A673 (cell line): ENCODE data around the gene CFAP410. TPM values are rescaled to one million over a fixed set of nuclear protein-coding genes. Genes with fewer than 3 reads are reported as not detected.

Experiments used
- BruUV-seq: library from RNA; stranded (reverse); fragments of 400-500 nt; replicated peaks from 2 replicates; lab custom pipeline; 2021; lab: Mats Ljungman, UMichigan
- CTCF ChIA-PET: fragments of 300-600 bp; sonication (Branson Sonifier 250); formaldehyde crosslinking; loops from one replicate; lab custom pipeline; 2022; ENCODE audit warnings: antibody characterized with exemption; lab: Charles Lee
- POLR2A ChIA-PET: fragments of 300-600 bp; sonication (Branson Sonifier 250); formaldehyde crosslinking; loops from one replicate; lab custom pipeline; 2022; ENCODE audit warnings: antibody characterized with exemption; ENCODE audit not compliant: low non-redundant PET; lab: Charles Lee
- DNase-seq: peaks from one replicate; pipeline ENCODE4 v3.0.0-alpha.2; 2015; ENCODE audit warnings: low spot score
- H3K27ac ChIP-seq: fragments of 200-600 bp; sonication (generic); 2 replicates; pipeline ENCODE4 v1.5.1; 2016; ENCODE audit warnings: mixed run types, low read depth, mild to moderate bottlenecking, mixed read lengths, antibody characterized with exemption, low read length; ENCODE audit not compliant: poor library complexity, severe bottlenecking
- H3K27me3 ChIP-seq: fragments of 200-600 bp; sonication (generic); replicated peaks from 2 replicates; pipeline ENCODE4 v1.6.1; 2017; ENCODE audit warnings: mixed run types, low read depth, mild to moderate bottlenecking, mixed read lengths, antibody characterized with exemption, low read length; ENCODE audit not compliant: insufficient read depth, poor library complexity
- H3K36me3 ChIP-seq: fragments of 200-600 bp; sonication (generic); 2 replicates; pipeline ENCODE4 v1.6.1; 2016; ENCODE audit warnings: mixed run types, mild to moderate bottlenecking, mixed read lengths, antibody characterized with exemption, low read length; ENCODE audit not compliant: insufficient read depth, poor library complexity, severe bottlenecking
- H3K4me1 ChIP-seq: fragments of 200-600 bp; sonication (generic); 2 replicates; pipeline ENCODE4 v1.6.1; 2017; ENCODE audit warnings: mixed run types, mild to moderate bottlenecking, mixed read lengths, antibody characterized with exemption, low read length; ENCODE audit not compliant: insufficient read depth, poor library complexity, severe bottlenecking
- H3K4me3 ChIP-seq: fragments of 200-600 bp; sonication (generic); 2 replicates; pipeline ENCODE4 v1.5.1; 2016; ENCODE audit warnings: low read depth, mixed run types, mild to moderate bottlenecking, mixed read lengths, low read length; ENCODE audit not compliant: poor library complexity, severe bottlenecking
- H3K9me3 ChIP-seq: fragments of 200-600 bp; sonication (generic); 2 replicates; pipeline ENCODE4 v1.6.1; 2016; ENCODE audit warnings: mixed run types, low read depth, mild to moderate bottlenecking, mixed read lengths, antibody characterized with exemption, low read length; ENCODE audit not compliant: poor library complexity, severe bottlenecking
- CTCF ChIP-seq: fragments of 300-800, 200-600 bp; sonication (generic); conservative IDR thresholded peaks from 2 replicates; pipeline ENCODE4 v1.5.1; 2017; ENCODE audit warnings: low read depth, mild to moderate bottlenecking, antibody characterized with exemption, low read length, moderate library complexity, mixed read lengths
- EZH2 ChIP-seq: fragments of 200-600 bp; sonication (generic); IDR thresholded peaks from 2 replicates; pipeline ENCODE4 v1.6.1; 2017; ENCODE audit warnings: borderline replicate concordance, low read depth, mild to moderate bottlenecking, mixed read lengths, antibody characterized with exemption, low read length; ENCODE audit not compliant: poor library complexity, severe bottlenecking
- intact Hi-C: fragments of 100-400 bp; cut with micrococcal nuclease; formaldehyde crosslinking; loops from one replicate; pipeline ENCODE4 v1.10.0; 2022; ENCODE audit not compliant: unreplicated experiment
- total RNA-seq: library from RNA; stranded (reverse); gene quantifications from 2 replicates; pipeline ENCODE4 v1.2.3, GENCODE V29; 2021

The CFAP410 gene
- total RNA-seq, 1 experiment from 2014 or later, result 14.0 TPM

- no TSS peak for BruUV-seq
- peak; percentile 61 for DNase-seq
- TF ChIP-seq EZH2 (no peak), CTCF (peak; percentile 75)
- Histone ChIP-seq H3K4me3 (no peak overlapping the region), H3K27ac (no peak overlapping the region), H3K4me1 (peaks cover 11% of the 10 kb centered on the region), H3K9me3 (no peaks in the 10 kb centered on the region), H3K36me3 (no peaks in the 10 kb centered on the region), H3K27me3 (no peaks in the 10 kb centered on the region)
- ChIA-PET CTCF (interaction anchor here (0.7 kb wide), 1 partner anchor 507 kb away, joined by 5 read pairs; no protein-coding TSS in a partner anchor), POLR2A (no interaction called here)
- intact Hi-C loops, result no loop called here
These were observed 34.3 kb downstream of the CFAP410 start for GRCh38 chr21:44304877-44305293.

GRCh38 chr21:44304011-44304616 is 35.1 kb downstream of the CFAP410 start:
- ChIA-PET POLR2A (no interaction called here), CTCF (interaction anchor here (0.6 kb wide), 1 partner anchor 241 kb away, joined by 3 read pairs; no protein-coding TSS in a partner anchor)
- Histone ChIP-seq H3K4me1 (peaks cover 14% of the 10 kb centered on the region), H3K27me3 (no peaks in the 10 kb centered on the region), H3K4me3 (no peak overlapping the region), H3K9me3 (no peaks in the 10 kb centered on the region), H3K27ac (peak overlapping the region; percentile 11), H3K36me3 (no peaks in the 10 kb centered on the region)
- DNase-seq, result no peak
- TF ChIP-seq EZH2 (no peak), CTCF (no peak)
- BruUV-seq, result no TSS peak
- intact Hi-C loops, result no loop called here

- TF ChIP-seq CTCF (no peak), EZH2 (no peak)
These were observed 35.7 kb downstream of the CFAP410 start for GRCh38 chr21:44303490-44303981.

More at GRCh38 chr21:44303490-44303981, 35.7 kb downstream of the CFAP410 start:
- Histone ChIP-seq H3K27me3 (no peaks in the 10 kb centered on the region), H3K36me3 (no peaks in the 10 kb centered on the region), H3K4me3 (no peak overlapping the region), H3K9me3 (no peaks in the 10 kb centered on the region), H3K4me1 (peaks cover 16% of the 10 kb centered on the region), H3K27ac (peak overlapping the region; percentile 11)
- intact Hi-C loops, result no loop called here
- no TSS peak for BruUV-seq
- DNase-seq, result no peak
- CTCF ChIA-PET, result interaction anchor here (0.6 kb wide), 1 partner anchor 240 kb away, joined by 3 read pairs; no protein-coding TSS in a partner anchor
- POLR2A ChIA-PET, result no interaction called here
